HepG2 (cell line): ENCODE data around the gene SAMM50. TPM values are rescaled to one million over a fixed set of nuclear protein-coding genes. Genes with fewer than 3 reads are reported as not detected.

Source experiments
- ATF7 ChIP-seq, 2 experiments: fragments of 450-650 bp in 1 of 2; sonication (generic) in 1 of 2; formaldehyde crosslinking in 1 of 2; IDR thresholded peaks; 2 replicates each; pipeline versions ENCODE4 v1.4.0 to v1.6.1; 2016 to 2020; ENCODE audit warnings: antibody characterized with exemption in 1 of 2, mild to moderate bottlenecking in 1 of 2, missing genetic modification reagents in 1 of 2
- DMTF1 ChIP-seq: sonication (generic); formaldehyde crosslinking; IDR thresholded peaks from 2 replicates; pipeline ENCODE4 v1.4.0; 2020; ENCODE audit warnings: mild to moderate bottlenecking, missing genetic modification reagents
- DNMT1 ChIP-seq: sonication (generic); formaldehyde crosslinking; IDR thresholded peaks from 2 replicates; pipeline ENCODE4 v1.5.1; 2020; ENCODE audit warnings: mild to moderate bottlenecking, missing genetic modification reagents
- HDAC1 ChIP-seq: sonication (generic); formaldehyde crosslinking; IDR thresholded peaks from 2 replicates; pipeline ENCODE4 v1.5.1; 2020; ENCODE audit warnings: mild to moderate bottlenecking, missing genetic modification reagents
- HNF1A ChIP-seq, 2 experiments: sonication (generic) in 1 of 2; formaldehyde crosslinking in 1 of 2; IDR thresholded peaks; 2 replicates each; pipeline versions ENCODE4 v1.4.0 to v1.6.1; 2016 to 2020; ENCODE audit warnings: borderline replicate concordance in 1 of 2, low read depth in 1 of 2, mild to moderate bottlenecking in 1 of 2, missing genetic modification reagents in 1 of 2
- KDM6A ChIP-seq: IDR thresholded peaks from 2 replicates; pipeline ENCODE4 v1.6.1; 2016; ENCODE audit warnings: low read depth
- NCOA2 ChIP-seq: sonication (generic); formaldehyde crosslinking; IDR thresholded peaks from 2 replicates; pipeline ENCODE4 v1.8.0; 2022; ENCODE audit warnings: inconsistent platforms
- RARA ChIP-seq: IDR thresholded peaks from 2 replicates; pipeline ENCODE4 v1.6.1; 2016; ENCODE audit warnings: missing genetic modification reagents, missing compliant biosample characterization
- SALL1 ChIP-seq: sonication (generic); formaldehyde crosslinking; IDR thresholded peaks from 2 replicates; pipeline ENCODE4 v1.8.0; 2022; ENCODE audit warnings: mild to moderate bottlenecking, missing genetic modification reagents
- SETDB1 ChIP-seq: sonication (generic); formaldehyde crosslinking; IDR thresholded peaks from 2 replicates; pipeline ENCODE4 v1.5.1; 2020; ENCODE audit warnings: missing genetic modification reagents, mild to moderate bottlenecking, borderline replicate concordance
- SMYD3 ChIP-seq: sonication (generic); formaldehyde crosslinking; IDR thresholded peaks from 2 replicates; pipeline ENCODE4 v1.8.1; 2023; ENCODE audit warnings: mild to moderate bottlenecking, missing genetic modification reagents
- TAF15 ChIP-seq: fragments of 200-400 bp; formaldehyde crosslinking; IDR thresholded peaks from one replicate; pipeline ENCODE4 v1.6.1; 2018; ENCODE audit warnings: mild to moderate bottlenecking, low read depth, low read length; ENCODE audit not compliant: poor library complexity, severe bottlenecking
- TBL1XR1 ChIP-seq: fragments of 150-350 bp; IDR thresholded peaks from 2 replicates; pipeline ENCODE4 v1.6.1; 2014; ENCODE audit warnings: borderline replicate concordance, low read length; ENCODE audit not compliant: partially characterized antibody
- THAP11 ChIP-seq: IDR thresholded peaks from 2 replicates; pipeline ENCODE4 v1.6.1; 2016; ENCODE audit warnings: missing biosample characterization, missing genetic modification reagents
- ZC3H13 ChIP-seq: sonication (generic); formaldehyde crosslinking; IDR thresholded peaks from 2 replicates; pipeline ENCODE4 v1.8.1; 2023; ENCODE audit warnings: mild to moderate bottlenecking, missing genetic modification reagents, moderate library complexity
- ZFP62 ChIP-seq: sonication (generic); formaldehyde crosslinking; IDR thresholded peaks from 2 replicates; pipeline ENCODE4 v1.4.0; 2020; ENCODE audit warnings: missing genetic modification reagents
- ZMYM3 ChIP-seq: sonication (generic); formaldehyde crosslinking; IDR thresholded peaks from 2 replicates; pipeline ENCODE4 v1.5.1; 2020; ENCODE audit warnings: mild to moderate bottlenecking, missing genetic modification reagents
- ZNF180 ChIP-seq: sonication (generic); formaldehyde crosslinking; IDR thresholded peaks from 2 replicates; pipeline ENCODE4 v1.4.0; 2020; ENCODE audit warnings: low read depth, missing genetic modification reagents, borderline replicate concordance
- ZNF232 ChIP-seq: sonication (generic); formaldehyde crosslinking; IDR thresholded peaks from 2 replicates; pipeline ENCODE4 v1.4.0; 2020; ENCODE audit warnings: missing genetic modification reagents, borderline replicate concordance
- ZNF510 ChIP-seq: sonication (generic); formaldehyde crosslinking; IDR thresholded peaks from 2 replicates; pipeline ENCODE4 v1.4.0; 2020; ENCODE audit warnings: low read depth, mild to moderate bottlenecking, missing genetic modification reagents
- ZNF598 ChIP-seq: sonication (generic); formaldehyde crosslinking; IDR thresholded peaks from 2 replicates; pipeline ENCODE4 v1.5.1; 2020; ENCODE audit warnings: mild to moderate bottlenecking, missing genetic modification reagents, borderline replicate concordance
- ZNF747 ChIP-seq: sonication (generic); formaldehyde crosslinking; IDR thresholded peaks from 2 replicates; pipeline ENCODE4 v1.8.1; 2023; ENCODE audit warnings: missing genetic modification reagents, mild to moderate bottlenecking, borderline replicate concordance
- ZNF782 ChIP-seq: sonication (generic); formaldehyde crosslinking; IDR thresholded peaks from 2 replicates; pipeline ENCODE4 v1.4.0; 2020; ENCODE audit warnings: missing genetic modification reagents, mild to moderate bottlenecking, borderline replicate concordance
- polyA plus RNA-seq, 8 experiments: library from polyadenylated mRNA; depleted of rRNA in 3 of 8; stranded (reverse) in 7 of 8; unstranded in 1 of 8; fragments of >200 nt; fragmentation: Illumina TruSeq in 4 of 8; extraction: Trizol in 4 of 8; gene quantifications; 2 replicates each; pipeline versions ENCODE4 v1.2.1 to v1.2.3, GENCODE V29; 2011 to 2016; ENCODE audit warnings: low read depth in 4 of 8, missing spikeins in 1 of 8, mixed read lengths in 1 of 8; ENCODE audit not compliant: insufficient read depth in 1 of 8
- total RNA-seq, 5 experiments: library from RNA; depleted of rRNA; stranded (reverse); fragments of >200 nt; fragmentation: Illumina TruSeq; extraction: Trizol; gene quantifications; 2 replicates each; pipeline ENCODE4 v1.2.3, GENCODE V29; 2016; ENCODE audit warnings: low read depth in 1 of 5

The SAMM50 gene
- total and polyA plus RNA-seq, 2 of the 13 experiments (the other 11 are each of a cell fraction or from before 2014, with no cell fraction given) = 34.7 to 63.4 TPM

GRCh38 chr22:43923631-43924464 is 31.4 kb upstream of the SAMM50 start, which contains the start of gene PNPLA3 (continued):
- TF ChIP-seq DMTF1 (CRISPR knock-in tag) = no peak
- peak; percentile 49; the same call in 1 of the 2 replicates for TF ChIP-seq ZNF782 (CRISPR knock-in tag)
- TF ChIP-seq ZFP62 = no peak
- TF ChIP-seq HDAC1 (CRISPR knock-in tag) = 0 out of 2 replicates have a peak, but pooled peaks have one; percentile 85
- no peak for TF ChIP-seq ATF7 (IDR thresholded peaks at IDR 0.05)
- no peak for TF ChIP-seq ATF7 (CRISPR knock-in tag; IDR thresholded peaks at IDR 0.05)
- TF ChIP-seq ZNF180 (CRISPR knock-in tag) = no peak
- TF ChIP-seq ZNF598 (CRISPR knock-in tag) = peak; percentile 71; the same call in 1 of the 2 replicates
- no peak for TF ChIP-seq TBL1XR1
- peak; percentile 41; the same call in 1 of the 2 replicates for TF ChIP-seq THAP11 (CRISPR knock-in tag)
- no peak for TF ChIP-seq ZMYM3 (CRISPR knock-in tag)
- peak; percentile 73 for TF ChIP-seq SALL1 (CRISPR knock-in tag)
- no peak for TF ChIP-seq HNF1A (IDR thresholded peaks at IDR 0.05; ENCODE audit: low read depth)
- TF ChIP-seq HNF1A (CRISPR knock-in tag; IDR thresholded peaks at IDR 0.05; ENCODE audit: borderline replicate concordance) = no peak; the same call in 1 of the 2 replicates
- no peak for TF ChIP-seq KDM6A (CRISPR knock-in tag)
- no peak for TF ChIP-seq SETDB1 (CRISPR knock-in tag)
- no peak for TF ChIP-seq NCOA2 (CRISPR knock-in tag)
- no peak for TF ChIP-seq ZNF510 (CRISPR knock-in tag)
- TF ChIP-seq DNMT1 (CRISPR knock-in tag) = 0 out of 2 replicates have a peak, but pooled peaks have one; percentile 23
- peak; percentile 23 for TF ChIP-seq TAF15
- peak; percentile 54; the same call in 1 of the 2 replicates for TF ChIP-seq ZNF747 (CRISPR knock-in tag)
- peak; percentile 41 for TF ChIP-seq RARA (CRISPR knock-in tag)
- TF ChIP-seq ZC3H13 (CRISPR knock-in tag) = peak; percentile 87
- no peak; the same call in 1 of the 2 replicates for TF ChIP-seq ZNF232 (CRISPR knock-in tag)
- no peak for TF ChIP-seq SMYD3
